ENCODE results near the gene KIRREL3. TPM values are rescaled to one million over a fixed set of nuclear protein-coding genes. Genes with fewer than 3 reads are reported as not detected.

KIRREL3 gene
- total RNA-seq (2021): 1.9 and 2.2 TPM in 2 replicates
- Bru-seq, nascent RNA: percentile 44 among the genes with signal in this experiment
- percentile 55 among the genes with signal in this experiment for BruChase-seq, experiment 1, labeled RNA remaining after a 2-hour chase
- percentile 60 among the genes with signal in this experiment for BruChase-seq, experiment 2, labeled RNA remaining after a 6-hour chase
- long read RNA-seq, partial matches to known transcripts: 0 of 2 reads
- long read RNA-seq, other reads (novel, unspliced or antisense): 2 of 2 reads

GRCh38 chr11:127000291-127000968, at the start of gene KIRREL3:
Gene KIRREL3, minus strand, starts transcription at chr11:127000770.
- no peaks in the 10 kb centered on the region for H3K79me2 ChIP-seq (ENCODE audit: low read depth)
- H3K9me2 ChIP-seq (ENCODE audit: insufficient read depth): no peaks in the 10 kb centered on the region
- H3K4me3 ChIP-seq: no peak within 1 kb of the TSS
- intact Hi-C loops (cut with micrococcal nuclease; ENCODE audit: unreplicated experiment): no loop called here
- H3K4me1 ChIP-seq (replicated peaks; ENCODE audit: insufficient read depth): no peaks in the 10 kb centered on the region
- ChIA-PET CTCF (interaction anchor here (0.6 to 1.6 kb wide), 2 partner anchors 10 to 108 kb away, joined by 3 to 5 read pairs; no protein-coding TSS in a partner anchor), POLR2A (ENCODE audit: unreplicated experiment) (interaction anchor here (0.6 to 0.8 kb wide), 2 partner anchors 10 to 803 kb away, joined by 5 read pairs; no protein-coding TSS in a partner anchor)
- H3K9me3 ChIP-seq (ENCODE audit: insufficient read depth, low read depth): no peaks in the 10 kb centered on the region
- peaks cover 73% of the 10 kb centered on the region for H3K27me3 ChIP-seq (ENCODE audit: insufficient read depth, low read depth)
- H3F3A ChIP-seq (ENCODE audit: insufficient read depth, low read depth): no peaks in the 10 kb centered on the region
- no peaks in the 10 kb centered on the region for H4K20me1 ChIP-seq (ENCODE audit: insufficient read depth)
- DNase-seq: no peak
- no peak within 1 kb of the TSS for H2AFZ ChIP-seq
- H3K36me3 ChIP-seq (ENCODE audit: low read depth): no peaks in the 10 kb centered on the region
- no peak within 1 kb of the TSS for H3K27ac ChIP-seq
- TSS peak; percentile 63 for BruUV-seq (replicated peaks)
- no peak for TF ChIP-seq CTCF (conservative IDR thresholded peaks at IDR 0.05)
- no peak for TF ChIP-seq EZH2 (IDR thresholded peaks at IDR 0.05; ENCODE audit: low read depth)
- H3K4me2 ChIP-seq: no peak within 1 kb of the TSS

- CTCF ChIA-PET: no interaction called here
- intact Hi-C loops (cut with micrococcal nuclease; ENCODE audit: unreplicated experiment): no loop called here
- H2AFZ ChIP-seq: no peak overlapping the region
Observed at GRCh38 chr11:127050186-127050585, 49.6 kb upstream of the KIRREL3 start.

GRCh38 chr11:127049486-127049885, 48.9 kb upstream of the KIRREL3 start:
- no TSS peak for BruUV-seq (replicated peaks)
- ChIA-PET CTCF (interaction anchor here (0.6 kb wide), 1 partner anchor 592 kb away, joined by 4 read pairs; no protein-coding TSS in a partner anchor), POLR2A (ENCODE audit: unreplicated experiment) (no interaction called here)
- Histone ChIP-seq H3K79me2 (ENCODE audit: low read depth) (no peaks in the 10 kb centered on the region), H3K36me3 (ENCODE audit: low read depth) (no peaks in the 10 kb centered on the region), H3K27ac (no peak overlapping the region), H4K20me1 (ENCODE audit: insufficient read depth) (no peaks in the 10 kb centered on the region), H3K9me2 (ENCODE audit: insufficient read depth) (no peaks in the 10 kb centered on the region), H3K4me2 (no peak overlapping the region), H3K4me3 (no peak overlapping the region), H3K4me1 (replicated peaks; ENCODE audit: insufficient read depth) (no peaks in the 10 kb centered on the region), H3F3A (ENCODE audit: insufficient read depth, low read depth) (no peaks in the 10 kb centered on the region), H3K27me3 (ENCODE audit: insufficient read depth, low read depth) (peaks cover 13% of the 10 kb centered on the region; the same call in 1 of the 2 replicates), H3K9me3 (ENCODE audit: insufficient read depth, low read depth) (no peaks in the 10 kb centered on the region), H2AFZ (no peak overlapping the region)
- no peak for DNase-seq
- no peak for TF ChIP-seq CTCF (conservative IDR thresholded peaks at IDR 0.05)
- TF ChIP-seq EZH2 (IDR thresholded peaks at IDR 0.05; ENCODE audit: low read depth): no peak
- intact Hi-C loops (cut with micrococcal nuclease; ENCODE audit: unreplicated experiment): no loop called here

More at GRCh38 chr11:127050186-127050585, 49.6 kb upstream of the KIRREL3 start:
- no peaks in the 10 kb centered on the region for H3K9me3 ChIP-seq (ENCODE audit: insufficient read depth, low read depth)
- no TSS peak for BruUV-seq (replicated peaks)
- POLR2A ChIA-PET (ENCODE audit: unreplicated experiment): no interaction called here
- no peaks in the 10 kb centered on the region for H3K9me2 ChIP-seq (ENCODE audit: insufficient read depth)
- H3F3A ChIP-seq (ENCODE audit: insufficient read depth, low read depth): no peaks in the 10 kb centered on the region
- no peak for DNase-seq
- H3K27me3 ChIP-seq (ENCODE audit: insufficient read depth, low read depth): peaks cover 13% of the 10 kb centered on the region; the same call in 1 of the 2 replicates
- TF ChIP-seq CTCF (conservative IDR thresholded peaks at IDR 0.05): no peak
- H3K4me1 ChIP-seq (replicated peaks; ENCODE audit: insufficient read depth): no peaks in the 10 kb centered on the region
- H3K79me2 ChIP-seq (ENCODE audit: low read depth): no peaks in the 10 kb centered on the region
- H3K27ac ChIP-seq: no peak overlapping the region
- no peaks in the 10 kb centered on the region for H3K36me3 ChIP-seq (ENCODE audit: low read depth)
- H4K20me1 ChIP-seq (ENCODE audit: insufficient read depth): no peaks in the 10 kb centered on the region
- no peak overlapping the region for H3K4me3 ChIP-seq
- no peak overlapping the region for H3K4me2 ChIP-seq
